ENCODE measurements around the gene MORN5.

Gene MORN5

GRCh38 chr9:122159026-122159924 is at the start of gene MORN5, which contains the start of gene NDUFA8:
TSS of gene MORN5 (plus strand) at chr9:122159908. CDS start at chr9:122159973, 65 bp downstream.
TSS of gene NDUFA8 (minus strand) at chr9:122159779. CDS start at chr9:122159677, 102 bp downstream.
- no peak for TF ChIP-seq CTCF (IDR thresholded peaks at IDR 0.05)

- no peak for TF ChIP-seq CTCF (IDR thresholded peaks at IDR 0.05)
These were observed 49.4 kb upstream of the MORN5 start for GRCh38 chr9:122110100-122110833.

- no peak for TF ChIP-seq CTCF (IDR thresholded peaks at IDR 0.05)
These were observed 48.2 kb upstream of the MORN5 start for GRCh38 chr9:122111413-122112085.

- TF ChIP-seq CTCF (IDR thresholded peaks at IDR 0.05) = no peak
These were observed 47.5 kb upstream of the MORN5 start for GRCh38 chr9:122112238-122112637.

- no peak for TF ChIP-seq CTCF (IDR thresholded peaks at IDR 0.05)
These were observed 46.1 kb upstream of the MORN5 start for GRCh38 chr9:122113574-122113973.

- no peak for TF ChIP-seq CTCF (IDR thresholded peaks at IDR 0.05)
These were observed 44.3 kb upstream of the MORN5 start for GRCh38 chr9:122115176-122116035.

Data from LNCAP (cell line).